Kidney capillary endothelial cell (primary cell): Measurements from ENCODE around the gene MAD1L1.

Experiments
- DNase-seq: peaks from one replicate; pipeline ENCODE4 v3.0.0-alpha.2; 2018; ENCODE audit warnings: low spot score

Gene MAD1L1

GRCh38 chr7:1969459-1970284 is 263.1 kb downstream of the MAD1L1 start:
- no peak for DNase-seq

GRCh38 chr7:1968397-1969111 is 264.2 kb downstream of the MAD1L1 start:
- no peak for DNase-seq

GRCh38 chr7:1967512-1968396 is 265.0 kb downstream of the MAD1L1 start:
- DNase-seq = no peak

GRCh38 chr7:1966631-1967200 is 266.0 kb downstream of the MAD1L1 start:
- DNase-seq = no peak

GRCh38 chr7:1965579-1966294 is 267.0 kb downstream of the MAD1L1 start:
- no peak for DNase-seq

GRCh38 chr7:1964913-1965578 is 267.7 kb downstream of the MAD1L1 start:
- DNase-seq = no peak

- DNase-seq = no peak
These were observed 268.4 kb downstream of the MAD1L1 start for GRCh38 chr7:1964211-1964912.

- peak; percentile 16 for DNase-seq
These were observed 269.2 kb downstream of the MAD1L1 start for GRCh38 chr7:1963575-1963974.

GRCh38 chr7:1961701-1962276 is 271.0 kb downstream of the MAD1L1 start:
- no peak for DNase-seq

GRCh38 chr7:1959305-1959704 is 273.4 kb downstream of the MAD1L1 start:
- no peak for DNase-seq

GRCh38 chr7:1957471-1958225 is 275.1 kb downstream of the MAD1L1 start:
- DNase-seq = no peak

GRCh38 chr7:1956611-1957470 is 275.9 kb downstream of the MAD1L1 start:
- DNase-seq = no peak

GRCh38 chr7:1956141-1956540 is 276.6 kb downstream of the MAD1L1 start:
- DNase-seq = no peak

GRCh38 chr7:1954366-1955004 is 278.3 kb downstream of the MAD1L1 start:
- no peak for DNase-seq

GRCh38 chr7:1953199-1954190 is 279.2 kb downstream of the MAD1L1 start:
- DNase-seq = no peak

- DNase-seq = no peak
These were observed 280.0 kb downstream of the MAD1L1 start for GRCh38 chr7:1952781-1953180.
